Skin epidermis (tissue), 12 donors: ENCODE measurements around the gene FCN1.
A peak's percentile ranks its signal among the peaks of the same experiment; 100 is the strongest.
"Not testable (repeated sequence)": the region's sequence is repeated elsewhere in the genome, so short reads cannot be mapped to it uniquely, and the experiment has no call there.

Source experiments
- H3K27ac ChIP-seq, 21 experiments: fragments of 200-600 bp; sonication (generic) in 11 of 21; one replicate each; pipeline ENCODE4 v1.5.0; 2020; ENCODE audit warnings: mild to moderate bottlenecking in 3 of 21, inconsistent platforms in 2 of 21, moderate library complexity in 2 of 21
- H3K4me3 ChIP-seq, 7 experiments: fragments of 200-600 bp; sonication (generic) in 2 of 7; one replicate each; pipeline ENCODE4 v1.5.0; 2020; ENCODE audit warnings: inconsistent platforms in 2 of 7, mild to moderate bottlenecking in 2 of 7, moderate library complexity in 1 of 7

Gene FCN1

GRCh38 chr9:134917431-134918373 lies at the start of gene FCN1:
Gene FCN1 (minus strand): TSS chr9:134917912. CDS start chr9:134917871, 41 bp downstream.
- Histone ChIP-seq H3K4me3 (peak within 1 kb of the TSS in 2 of 7 experiments; percentile 2 to 4), H3K27ac (peak within 1 kb of the TSS in 3 of 21 experiments; percentile 14 to 51 (median 22))

- Histone ChIP-seq H3K4me3 (no peak overlapping the region), H3K27ac (no peak overlapping the region)
Measured at GRCh38 chr9:134966697-134967546, 49.2 kb upstream of the FCN1 start.

GRCh38 chr9:134966270-134966669 lies 48.6 kb upstream of the FCN1 start:
- H3K27ac ChIP-seq = no peak overlapping the region
- H3K4me3 ChIP-seq = no peak overlapping the region

DNA sequence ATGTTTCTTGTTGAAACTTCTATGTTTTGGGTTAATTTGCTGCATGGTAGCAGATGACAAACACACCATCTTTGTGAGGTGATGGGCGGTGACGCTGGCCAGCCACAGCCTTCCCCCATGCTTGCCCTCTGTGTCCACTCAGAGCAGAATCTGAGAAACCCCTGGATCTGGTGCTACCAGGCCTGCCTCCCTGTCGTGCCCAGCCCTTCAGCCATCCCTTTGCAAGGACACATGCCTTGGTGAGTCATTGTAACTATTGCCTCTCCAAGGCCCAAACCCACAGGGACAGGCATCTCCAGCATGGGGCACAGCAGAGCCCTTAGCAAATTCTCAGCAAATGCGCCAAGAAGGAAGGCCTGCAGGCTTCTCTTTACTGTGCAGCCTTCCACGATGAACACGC lies 48.1 kb upstream of the FCN1 start:
- H3K4me3 ChIP-seq = no peak overlapping the region
- no peak overlapping the region for H3K27ac ChIP-seq

GRCh38 chr9:134965411-134965810 lies 47.7 kb upstream of the FCN1 start:
- no peak overlapping the region for H3K27ac ChIP-seq

DNA sequence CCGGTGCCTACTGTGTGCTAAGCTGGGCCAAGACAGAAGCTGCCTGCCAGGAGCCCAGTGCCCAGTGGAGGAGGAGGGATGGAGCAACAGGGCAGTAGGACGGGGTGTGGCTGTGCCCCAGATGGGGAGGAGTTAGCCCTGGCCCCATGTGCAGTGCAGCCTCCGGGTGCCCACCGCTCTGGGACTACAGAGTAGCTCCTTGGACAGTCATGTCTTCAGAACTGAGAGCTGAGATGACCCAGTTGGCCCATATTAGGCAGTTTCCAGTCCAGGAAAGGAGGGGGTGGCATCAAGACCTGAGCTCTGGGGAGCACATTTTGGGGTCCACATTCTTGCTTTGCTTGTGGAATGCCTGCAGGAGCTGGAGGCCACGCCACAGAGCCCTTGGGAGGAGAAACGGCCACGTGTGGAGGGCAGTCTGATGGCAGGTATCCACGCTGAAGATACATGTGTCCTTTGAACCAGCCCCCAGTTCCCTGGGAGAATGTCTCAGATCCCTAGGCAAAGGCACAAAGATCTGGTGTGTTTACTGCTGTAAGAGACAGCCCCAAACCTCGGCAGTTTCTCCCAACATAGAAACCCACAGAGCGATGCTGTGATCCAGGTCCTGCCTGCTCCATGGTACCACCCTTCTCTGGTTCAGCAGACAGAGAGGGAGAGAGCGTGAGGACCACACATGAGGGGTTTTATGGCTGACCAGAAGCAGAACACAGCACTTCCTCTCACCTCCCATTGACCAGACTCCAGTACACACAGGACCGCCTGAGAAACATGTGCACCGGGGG lies 46.8 kb upstream of the FCN1 start:
- no peak overlapping the region for H3K27ac ChIP-seq
- H3K4me3 ChIP-seq = no peak overlapping the region

More at GRCh38 chr9:134965411-134965810, 47.7 kb upstream of the FCN1 start:
- no peak overlapping the region for H3K4me3 ChIP-seq

- Histone ChIP-seq H3K27ac (no peak overlapping the region), H3K4me3 (no peak overlapping the region)
Measured at GRCh38 chr9:134963546-134963945, 45.8 kb upstream of the FCN1 start.

GRCh38 chr9:134962973-134963364 lies 45.3 kb upstream of the FCN1 start:
- H3K4me3 ChIP-seq = no peak overlapping the region
- no peak overlapping the region for H3K27ac ChIP-seq

- Histone ChIP-seq H3K4me3 (no peak overlapping the region), H3K27ac (no peak overlapping the region)
Measured at GRCh38 chr9:134962065-134962972, 44.6 kb upstream of the FCN1 start.

GRCh38 chr9:134961331-134962064 lies 43.8 kb upstream of the FCN1 start:
- Histone ChIP-seq H3K4me3 (no peak overlapping the region), H3K27ac (no peak overlapping the region)

DNA sequence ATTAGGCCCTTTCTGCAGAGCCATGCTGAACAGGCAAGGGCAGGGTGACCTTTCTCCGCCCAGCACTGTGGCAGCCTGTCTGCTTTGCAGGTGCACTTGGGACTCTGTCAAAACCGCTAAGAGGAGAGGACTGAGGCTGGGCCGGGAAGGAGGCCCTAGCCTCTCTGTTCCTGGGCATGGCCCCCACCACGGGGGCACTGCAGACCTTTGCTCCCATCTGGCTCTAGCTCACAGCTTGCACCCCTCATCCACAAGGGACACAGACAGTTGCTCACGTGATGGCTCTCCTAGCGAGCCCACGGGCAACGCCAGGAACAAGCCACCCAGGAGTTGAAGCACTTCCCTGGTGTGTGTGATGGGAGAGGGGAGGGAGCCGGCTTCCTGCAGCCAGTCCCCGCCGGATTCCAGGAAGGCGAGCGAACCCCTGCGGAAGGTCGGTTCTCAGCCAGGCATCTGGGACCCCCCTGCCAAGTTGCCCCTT lies 43.0 kb upstream of the FCN1 start:
- Histone ChIP-seq H3K4me3 (no peak overlapping the region), H3K27ac (no peak overlapping the region)

- no peak overlapping the region for H3K27ac ChIP-seq
- no peak overlapping the region for H3K4me3 ChIP-seq
Measured at GRCh38 chr9:134959971-134960310, 42.2 kb upstream of the FCN1 start.

DNA sequence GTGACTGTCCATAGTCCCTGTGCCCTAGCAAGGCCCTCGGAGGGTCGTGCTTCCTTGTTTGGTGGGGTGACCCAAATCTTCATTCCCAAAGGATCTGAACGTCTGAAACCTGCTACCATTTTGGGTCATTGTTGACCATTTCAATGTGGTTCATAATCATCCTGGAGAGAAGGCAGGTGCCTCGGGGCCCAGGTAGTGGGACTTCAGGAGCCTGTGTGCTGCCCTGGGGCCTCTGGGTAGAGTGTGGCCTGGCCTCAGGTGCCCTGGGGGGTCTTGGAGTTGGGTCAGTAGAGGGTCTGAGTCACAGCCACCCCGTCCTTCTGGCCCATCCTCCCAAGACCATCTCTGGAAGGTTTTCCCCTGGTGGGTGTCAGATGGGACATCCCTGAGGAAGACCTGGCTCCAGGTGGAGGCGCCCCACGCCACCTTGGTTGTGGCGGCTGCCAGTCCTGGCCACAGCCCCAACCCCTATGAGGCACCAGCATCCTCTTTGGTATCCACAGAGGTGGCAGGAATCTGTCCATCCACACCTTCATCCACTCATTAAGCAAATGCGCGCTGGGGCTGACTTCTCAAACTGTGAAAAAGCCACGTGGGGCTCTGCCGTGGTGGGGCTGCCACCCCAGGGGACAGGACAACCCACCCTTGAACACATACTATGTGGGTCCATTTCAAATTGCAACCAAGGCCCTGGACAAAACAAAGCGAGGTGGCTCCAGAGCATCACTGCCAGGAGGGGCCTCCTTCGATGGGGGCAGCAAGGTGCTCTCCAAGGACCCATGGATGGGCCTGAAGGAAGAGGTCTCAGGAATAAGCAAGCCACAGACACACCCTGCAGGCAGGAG lies 41.6 kb upstream of the FCN1 start:
- Histone ChIP-seq H3K4me3 (no peak overlapping the region), H3K27ac (no peak overlapping the region)

DNA sequence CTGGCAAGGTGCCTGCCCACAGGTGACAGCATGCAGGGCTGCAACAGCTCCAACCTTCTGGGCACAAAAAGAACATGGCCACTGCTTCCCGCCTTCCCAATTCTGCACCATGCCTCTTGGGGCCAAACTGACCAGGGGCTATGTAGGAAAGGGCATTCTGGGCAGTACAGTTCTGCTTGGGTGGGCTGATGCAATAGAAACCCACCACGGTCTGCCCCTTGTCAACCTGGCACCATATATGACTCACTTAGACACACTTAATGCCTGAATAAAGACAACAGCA lies 40.2 kb upstream of the FCN1 start:
- H3K27ac ChIP-seq = no peak overlapping the region
- H3K4me3 ChIP-seq = no peak overlapping the region

GRCh38 chr9:134957165-134957944 lies 39.6 kb upstream of the FCN1 start:
- Histone ChIP-seq H3K27ac (no peak overlapping the region), H3K4me3 (no peak overlapping the region)

DNA sequence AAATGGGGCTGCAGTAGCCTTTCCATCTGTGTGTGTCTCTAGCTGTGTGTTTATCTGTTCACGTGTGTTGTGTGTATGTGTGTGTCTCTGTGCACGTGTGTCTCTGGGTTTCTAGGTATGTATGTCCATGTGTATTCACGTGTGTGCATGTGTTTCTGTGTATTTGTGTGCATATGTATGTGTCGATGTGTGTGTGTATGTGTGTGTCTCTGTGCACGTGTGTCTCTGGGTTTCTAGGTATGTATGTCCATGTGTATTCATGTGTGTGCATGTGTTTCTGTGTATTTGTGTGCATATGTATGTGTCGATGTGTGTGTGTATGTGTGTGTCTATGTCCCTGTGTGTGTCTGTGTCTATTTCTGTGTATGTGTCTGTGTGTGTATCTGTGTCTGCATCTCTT lies 38.7 kb upstream of the FCN1 start:
- not testable (repeated sequence) for H3K4me3 ChIP-seq, H3K27ac ChIP-seq

DNA sequence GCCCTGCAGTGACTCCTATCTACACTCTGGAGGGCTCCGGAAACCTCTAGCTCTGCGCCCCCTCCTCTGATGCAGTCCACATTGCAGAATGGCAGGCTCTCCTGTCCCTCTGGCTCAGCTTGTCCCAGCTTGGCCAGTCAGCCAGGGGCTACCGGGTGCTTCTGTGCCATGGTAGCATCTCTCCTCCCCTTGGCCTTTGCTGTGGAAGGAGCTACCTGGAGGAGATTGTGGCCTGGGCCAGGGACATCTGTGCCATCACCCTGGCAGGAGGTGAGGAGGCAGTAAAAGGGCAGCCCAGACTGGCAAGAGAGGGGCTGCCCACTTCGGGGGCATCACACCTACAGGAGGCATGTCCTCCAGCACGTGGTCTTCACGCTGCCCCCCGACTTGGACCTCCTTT lies 38.1 kb upstream of the FCN1 start:
- H3K4me3 ChIP-seq = no peak overlapping the region
- no peak overlapping the region for H3K27ac ChIP-seq
